Activated CD4-positive, alpha-beta T cell treated with anti-CD3 and anti-CD28 coated beads for 1 hour (primary cell): ENCODE data around the gene CARM1.
"Not testable (repeated sequence)": the region's sequence is repeated elsewhere in the genome, so short reads cannot be mapped to it uniquely, and the experiment has no call there.

ENCODE experiments used
- DNase-seq: peaks from one replicate; pipeline ENCODE4 v3.0.0-alpha.2; 2020

CARM1 gene

GRCh38 chr19:10870955-10871603, at the start of gene CARM1:
CARM1 (plus strand) TSS chr19:10871553; CDS start chr19:10871703, 150 bp downstream.
- DNase-seq, result peak; percentile 99

- no peak for DNase-seq
Measured at GRCh38 chr19:10823690-10824089, 47.7 kb upstream of the CARM1 start.

DNA sequence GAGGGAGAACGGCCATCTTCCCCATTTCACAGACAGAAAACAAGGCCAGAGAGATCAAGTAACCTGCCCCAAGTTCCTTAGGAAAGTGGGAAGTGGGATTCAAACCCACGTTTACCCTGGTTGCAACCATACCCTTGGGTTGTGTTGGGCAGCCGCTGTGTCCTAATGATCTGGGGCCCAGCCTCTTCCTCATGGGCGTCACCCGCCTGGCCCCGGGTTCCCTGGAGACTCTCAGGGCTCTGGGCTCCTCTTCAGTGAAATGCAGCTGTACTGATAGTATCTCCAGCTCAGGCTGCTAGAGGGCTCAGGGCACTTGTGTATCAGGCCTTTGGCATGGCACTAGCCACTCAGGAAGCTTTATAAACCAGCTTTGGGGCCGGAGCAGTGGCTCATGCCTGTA, 45.1 kb upstream of the CARM1 start:
- no peak for DNase-seq

DNA sequence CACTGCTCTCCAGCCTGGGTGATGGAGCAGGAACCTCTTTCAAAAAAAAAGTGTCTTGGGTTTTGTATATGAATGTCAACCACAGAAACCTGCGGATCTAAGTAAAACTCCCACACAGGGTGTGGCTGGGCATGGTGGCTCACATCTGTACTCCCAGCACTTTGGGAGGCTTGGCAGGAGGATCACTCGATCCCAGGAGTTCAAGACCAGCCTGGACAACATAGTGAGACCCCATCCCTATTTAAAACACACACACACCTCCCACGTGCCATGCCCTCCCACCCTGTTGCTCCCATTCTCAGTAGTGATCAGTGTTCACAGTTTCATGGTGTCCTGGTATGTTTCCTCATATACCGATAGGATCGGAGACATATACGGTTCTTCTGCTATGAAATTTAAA, 44.5 kb upstream of the CARM1 start:
- DNase-seq, result no peak

DNA sequence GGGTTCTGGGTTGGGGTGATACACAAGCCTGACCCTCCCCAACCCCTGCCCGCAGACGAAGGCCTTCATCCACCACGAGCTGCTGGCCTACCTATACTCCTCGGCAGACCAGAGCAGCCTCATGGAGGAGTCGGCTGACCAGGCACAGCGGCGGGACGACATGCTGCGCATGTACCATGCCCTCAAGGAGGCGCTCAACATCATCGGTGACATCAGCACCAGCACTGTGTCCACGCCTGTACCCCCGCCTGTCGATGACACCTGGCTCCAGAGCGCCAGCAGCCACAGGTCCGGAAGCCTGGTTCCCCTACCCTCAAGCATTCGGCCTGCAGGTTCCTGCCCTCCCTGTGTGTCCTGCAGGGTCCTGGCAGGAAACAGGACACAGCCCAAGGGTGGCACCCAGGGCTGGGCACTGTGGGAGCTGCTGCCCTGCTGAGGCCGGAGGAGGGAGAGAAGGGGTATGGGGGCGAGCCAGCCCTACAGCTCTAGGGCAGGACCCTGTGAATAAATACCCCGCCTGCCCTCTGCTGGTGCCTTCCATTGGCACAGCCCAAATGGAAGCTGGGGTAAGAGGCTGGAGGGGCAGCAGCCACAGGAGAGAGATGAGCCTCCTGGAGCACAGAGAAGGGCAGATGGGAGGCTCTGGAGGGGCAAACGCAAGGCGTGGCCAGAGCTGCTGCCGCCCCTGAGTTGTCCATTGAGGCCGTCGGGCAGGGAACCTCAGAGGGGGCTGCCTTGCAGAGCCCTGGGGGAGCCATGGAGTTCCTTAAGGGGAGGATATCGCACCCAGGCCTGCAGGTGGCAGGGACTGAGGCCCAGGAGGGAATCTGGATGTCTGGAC, 42.2 kb upstream of the CARM1 start:
- no peak for DNase-seq

DNA sequence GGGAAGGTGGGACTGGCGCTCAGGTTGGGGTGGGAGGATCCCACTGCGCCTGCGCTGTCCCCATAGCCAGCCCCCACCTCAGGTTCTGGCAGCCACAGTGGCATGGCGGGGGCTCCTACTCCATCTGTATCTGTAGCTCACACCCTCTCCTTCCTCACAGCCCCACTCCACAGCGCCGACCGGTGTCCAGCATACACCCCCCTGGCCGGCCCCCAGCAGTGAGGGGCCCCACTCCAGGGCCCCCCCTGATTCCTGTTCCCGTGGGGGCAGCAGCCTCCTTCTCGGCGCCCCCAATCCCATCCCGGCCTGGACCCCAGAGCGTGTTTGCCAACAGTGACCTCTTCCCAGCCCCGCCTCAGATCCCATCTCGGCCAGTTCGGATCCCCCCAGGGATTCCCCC, 41.4 kb upstream of the CARM1 start:
- no peak for DNase-seq

DNA sequence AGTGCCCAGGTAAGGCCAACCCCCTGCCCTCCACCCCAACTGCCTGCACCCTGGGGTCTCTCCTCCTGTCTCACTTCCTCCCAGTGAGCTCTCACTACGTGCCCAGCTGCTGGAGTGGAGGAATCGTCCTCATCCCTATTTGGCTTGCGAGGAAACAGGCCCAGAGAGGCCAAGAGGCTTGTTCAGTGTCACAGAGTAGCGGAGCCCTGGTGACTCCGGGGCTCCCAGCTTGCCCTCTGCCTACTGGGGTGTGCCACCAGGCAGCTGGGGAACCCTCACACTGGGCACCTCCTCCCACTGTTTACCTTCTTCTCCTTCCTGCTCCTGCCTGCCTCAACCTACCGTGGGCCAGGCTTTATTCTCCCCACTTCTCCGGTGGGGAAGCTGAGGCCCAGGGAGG, 41.0 kb upstream of the CARM1 start:
- DNase-seq, result no peak

DNA sequence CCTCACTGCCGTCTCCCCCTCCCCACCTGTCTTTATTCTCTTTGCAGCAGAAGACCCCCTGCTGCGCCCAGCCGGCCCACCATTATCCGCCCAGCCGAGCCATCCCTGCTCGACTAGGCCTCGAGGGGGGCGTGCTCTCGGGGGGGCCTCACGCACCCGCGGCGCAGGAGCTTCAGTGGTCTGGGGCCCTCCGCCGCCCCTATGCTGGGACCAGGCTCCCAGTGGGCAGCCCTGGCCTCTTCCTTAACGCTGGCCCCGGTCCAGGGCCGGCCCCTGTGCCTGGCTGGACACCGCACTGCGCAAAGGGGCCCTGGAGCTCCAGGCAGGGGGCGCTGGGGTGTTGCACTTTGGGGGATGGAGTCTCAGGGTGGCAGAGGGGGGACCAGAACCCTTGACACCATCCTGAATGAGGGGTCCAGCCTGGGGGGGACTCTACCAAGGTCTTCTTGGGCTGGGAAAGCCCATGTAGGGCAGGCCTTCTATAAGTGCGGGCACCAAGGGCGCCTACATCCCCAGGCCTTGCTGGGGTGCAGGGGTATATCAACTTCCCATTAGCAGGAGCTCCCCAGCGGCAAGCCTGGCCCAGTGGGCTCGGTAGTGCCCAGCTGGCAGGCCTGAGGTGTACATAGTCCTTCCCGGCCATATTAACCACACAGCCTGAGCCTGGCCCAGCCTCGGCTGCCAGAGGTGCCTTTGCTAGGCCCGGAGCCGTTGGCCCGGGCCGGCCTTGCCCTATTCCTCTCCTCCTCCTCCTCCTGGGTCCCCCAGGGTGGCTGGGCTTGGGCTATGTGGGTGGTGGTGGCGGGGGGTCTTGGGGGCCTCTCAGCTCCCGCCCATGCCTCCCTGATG, 40.2 kb upstream of the CARM1 start:
- no peak for DNase-seq

- DNase-seq, result no peak
Measured at GRCh38 chr19:10831987-10832938, 39.1 kb upstream of the CARM1 start.

DNA sequence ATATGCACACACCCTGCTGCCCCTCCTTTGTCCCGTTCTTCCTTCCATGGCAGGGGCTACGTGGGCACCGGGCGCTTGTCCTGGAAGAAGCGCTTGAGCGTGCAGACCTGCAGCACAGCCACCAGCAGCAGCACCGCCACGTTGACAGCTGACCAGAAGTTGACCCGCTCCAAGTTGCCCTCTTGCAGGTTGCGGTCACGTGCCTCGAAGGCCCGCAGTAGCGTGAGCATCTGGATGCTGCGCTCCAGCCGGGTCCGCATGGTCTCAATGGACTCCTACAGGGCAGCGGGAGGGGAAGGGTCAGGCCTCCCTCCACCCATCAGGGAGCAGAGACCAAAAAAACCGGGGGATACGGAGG, 38.4 kb upstream of the CARM1 start:
- DNase-seq, result no peak

DNA sequence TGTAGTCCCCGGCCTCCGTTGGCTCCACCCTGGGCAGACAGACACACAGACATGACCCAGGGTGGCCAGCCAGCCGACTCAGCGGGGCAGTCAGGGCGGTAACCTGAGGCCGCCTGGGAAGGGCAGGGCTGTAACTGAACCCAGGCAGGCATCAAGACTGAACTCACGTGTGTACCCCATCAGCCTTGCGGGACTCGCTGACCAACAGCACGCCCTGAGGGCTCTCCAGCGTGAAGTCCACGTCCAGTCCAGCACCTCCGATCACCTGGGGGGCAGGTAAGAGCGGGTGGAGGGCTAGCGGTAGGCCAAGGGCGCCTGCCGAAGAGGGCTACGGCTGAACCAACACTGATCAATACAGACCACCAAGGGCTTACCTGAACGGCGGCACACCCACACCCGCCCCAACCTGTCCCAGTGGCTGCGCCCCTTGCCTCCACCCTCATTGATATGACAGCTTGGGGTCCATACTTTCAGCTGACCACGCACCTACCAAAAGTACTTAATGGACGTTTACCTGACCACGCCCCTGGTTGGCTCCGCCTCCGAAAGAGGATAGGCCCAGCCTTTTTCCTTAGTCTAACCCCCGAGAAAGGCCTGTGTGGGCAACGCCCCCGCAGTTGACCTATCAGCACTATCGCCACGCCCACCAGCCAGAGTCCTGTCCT, 36.1 kb upstream of the CARM1 start:
- DNase-seq, result no peak

DNA sequence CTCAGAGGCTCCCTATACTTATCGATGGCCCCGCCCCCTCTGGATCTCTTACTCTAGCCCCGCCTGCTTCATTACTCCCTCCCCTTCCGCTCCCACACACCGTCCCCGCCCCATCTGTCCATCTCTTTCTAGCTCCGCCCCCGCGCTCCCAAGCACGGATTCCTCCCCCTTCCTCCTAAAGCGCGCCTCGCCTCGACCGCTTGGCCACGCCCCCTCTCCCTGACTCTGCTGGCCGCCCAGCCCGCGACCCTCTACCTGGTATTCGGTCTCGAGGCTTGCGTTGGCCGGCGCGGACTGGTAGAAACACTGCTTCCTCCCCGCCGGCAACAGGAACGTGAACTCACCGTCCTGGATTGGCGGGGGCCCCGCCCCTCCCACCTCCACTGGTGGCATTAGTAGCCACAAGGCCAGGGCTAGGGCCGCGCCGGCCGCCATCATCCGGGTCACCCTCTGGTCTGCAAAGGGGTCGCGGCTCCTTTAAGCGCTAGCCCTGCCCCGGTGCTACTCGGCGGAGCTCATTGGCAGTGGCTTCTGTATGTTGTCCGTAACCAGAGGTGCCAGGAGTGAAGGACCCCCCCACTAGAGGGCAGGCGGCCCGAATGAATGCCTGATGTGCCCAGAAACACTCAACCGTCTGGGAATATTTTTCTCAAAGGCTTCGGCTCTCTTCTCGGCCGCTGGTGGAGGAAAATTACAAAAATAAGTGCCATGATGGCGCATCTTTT, 35.4 kb upstream of the CARM1 start, which contains the start of gene TMED1:
Gene TMED1 (minus strand): TSS at position 459 of the 725 bp plus-strand sequence. CDS start 21 bp downstream, at position 438.
- DNase-seq, result peak; percentile 87

GRCh38 chr19:10836479-10837330, 34.6 kb upstream of the CARM1 start:
- peak; percentile 76 for DNase-seq

- DNase-seq, result not testable (repeated sequence)
Measured at GRCh38 chr19:10837649-10838048, 33.7 kb upstream of the CARM1 start.

GRCh38 chr19:10838377-10838776, 33.0 kb upstream of the CARM1 start:
- no peak for DNase-seq

- DNase-seq, result no peak
Measured at GRCh38 chr19:10839114-10840050, 32.0 kb upstream of the CARM1 start.

- DNase-seq, result no peak
Measured at GRCh38 chr19:10842788-10843187, 28.6 kb upstream of the CARM1 start.

DNA sequence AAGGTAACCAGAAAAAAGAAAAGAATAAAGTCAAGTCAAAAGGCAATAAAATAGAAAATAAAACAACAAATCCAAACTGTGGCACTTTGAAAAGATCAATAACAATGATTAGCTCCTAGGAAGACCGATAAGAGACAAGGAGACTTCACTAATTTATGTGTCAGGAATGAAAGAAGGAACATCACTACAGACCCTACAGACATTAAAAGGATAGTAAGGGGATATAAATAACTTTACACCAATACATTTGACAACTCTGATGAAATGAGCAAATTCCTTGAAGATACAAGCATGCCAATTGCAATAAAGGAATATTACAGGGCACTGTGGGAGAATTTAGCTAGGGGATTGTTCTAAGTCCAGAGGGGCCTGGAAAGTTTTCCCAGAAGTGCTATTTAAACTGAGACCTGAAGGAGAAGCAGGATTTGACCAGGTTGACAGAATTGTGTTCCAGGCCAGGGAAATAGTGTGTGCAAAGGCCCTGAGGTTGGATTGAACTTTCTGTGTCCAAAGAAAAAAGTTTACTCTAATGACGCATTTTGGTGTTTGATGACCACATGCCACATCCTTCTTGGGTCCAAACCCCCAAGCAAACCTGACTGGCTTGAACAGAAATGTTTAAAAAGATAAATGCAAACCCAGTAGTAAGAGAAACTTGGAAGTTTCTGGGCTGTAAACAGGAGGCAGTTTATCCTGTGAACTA, 24.7 kb upstream of the CARM1 start:
- DNase-seq, result no peak
